Endodermal cell (in vitro differentiated cells): Measurements from ENCODE around the gene MTUS2. TPM values are rescaled to one million over a fixed set of nuclear protein-coding genes. Genes with fewer than 3 reads are reported as not detected.

Experiments used
- DNase-seq: peaks from one replicate; pipeline ENCODE4 v3.0.0-alpha.2; 2017
- H3K27ac ChIP-seq: 2 replicates; pipeline ENCODE4 v1.5.1; 2013; ENCODE audit warnings: mild to moderate bottlenecking, low read depth, low read length, moderate library complexity
- H3K27me3 ChIP-seq: 2 replicates; pipeline ENCODE4 v1.6.1; 2013; ENCODE audit warnings: mild to moderate bottlenecking, low read length, moderate library complexity; ENCODE audit not compliant: insufficient read depth, control insufficient read depth, poor library complexity, severe bottlenecking
- H3K36me3 ChIP-seq: 2 replicates; pipeline ENCODE4 v1.7.0; 2013; ENCODE audit warnings: mild to moderate bottlenecking, low read length, moderate library complexity; ENCODE audit not compliant: control insufficient read depth, insufficient read depth
- H3K4me1 ChIP-seq: one replicate; pipeline ENCODE4 v1.7.0; 2013; ENCODE audit warnings: low read length; ENCODE audit not compliant: control insufficient read depth, insufficient read depth
- H3K4me3 ChIP-seq: 2 replicates; pipeline ENCODE4 v1.5.1; 2013; ENCODE audit warnings: mild to moderate bottlenecking, low read length, moderate library complexity
- H3K9ac ChIP-seq: 2 replicates; pipeline ENCODE4 v1.6.1; 2013; ENCODE audit warnings: mild to moderate bottlenecking, low read length, moderate library complexity; ENCODE audit not compliant: poor library complexity, severe bottlenecking; ENCODE audit errors: extremely low read depth
- H3K9me3 ChIP-seq: 2 replicates; pipeline ENCODE4 v1.6.1; 2013; ENCODE audit warnings: mild to moderate bottlenecking, low read length, moderate library complexity; ENCODE audit not compliant: control insufficient read depth
- H3K27ac Mint-ChIP-seq: 2 replicates; pipeline ENCODE4 v1.8.0; 2020; ENCODE audit warnings: mixed read lengths
- H3K27me3 Mint-ChIP-seq: 2 replicates; pipeline ENCODE4 v1.8.0; 2021; ENCODE audit warnings: mild to moderate bottlenecking, mixed read lengths; ENCODE audit not compliant: insufficient read depth
- H3K36me3 Mint-ChIP-seq: 2 replicates; pipeline ENCODE4 v1.8.0; 2020; ENCODE audit warnings: low read depth, mixed read lengths
- H3K4me1 Mint-ChIP-seq: 2 replicates; pipeline ENCODE4 v1.8.0; 2020; ENCODE audit warnings: mixed read lengths
- H3K4me3 Mint-ChIP-seq: 2 replicates; pipeline ENCODE4 v1.8.0; 2020; ENCODE audit warnings: mild to moderate bottlenecking, moderate library complexity, mixed read lengths
- H3K9me3 Mint-ChIP-seq: 2 replicates; pipeline ENCODE4 v1.8.0; 2020; ENCODE audit warnings: mild to moderate bottlenecking, mixed read lengths
- CTCF ChIP-seq: fragments of 200-600 bp; sonication (generic); conservative IDR thresholded peaks from 2 replicates; pipeline ENCODE4 v1.5.0; 2021; ENCODE audit warnings: antibody characterized with exemption, mild to moderate bottlenecking
- WGBS, 2 experiments: methylation state at CpG; one replicate each; pipeline versions ENCODE4 v1.1.5 to v1.1.7; 2013; ENCODE audit warnings: missing lambda C conversion rate in 2 of 2, mixed read lengths in 1 of 2; ENCODE audit not compliant: insufficient coverage in 1 of 2, insufficient read length in 1 of 2; 5-methylcytosine and 5-hydroxymethylcytosine counted together
- total RNA-seq, 2 donors: library from RNA; stranded (reverse); fragmentation: NEBNext Ultra II Directional in 1 of 2; extraction: Animal tissue kit (Norgen Biotek cat#: 25700) in 1 of 2; gene quantifications; 2 replicates in 1 of 2; 3 replicates in 1 of 2; pipeline ENCODE4 v1.2.1, GENCODE V29; 2021

MTUS2 gene
- total RNA-seq, 2 donors from 2014 or later: 1.2 to 1.3 TPM

- H3K27me3 ChIP-seq: no peaks in the 10 kb centered on the region
- H3K27ac Mint-ChIP-seq: no peak overlapping the region
- no peak overlapping the region for H3K4me3 Mint-ChIP-seq
- H3K36me3 Mint-ChIP-seq: no peaks in the 10 kb centered on the region
- no peak overlapping the region for H3K27ac ChIP-seq
- H3K4me1 Mint-ChIP-seq: peaks cover 22% of the 10 kb centered on the region
- no peaks in the 10 kb centered on the region for H3K9me3 Mint-ChIP-seq
- H3K4me1 ChIP-seq: peaks cover 6% of the 10 kb centered on the region
- peaks cover 7% of the 10 kb centered on the region for H3K27me3 Mint-ChIP-seq
- WGBS, 2 experiments: 90 to 92% methylated on average over 20 to 22 of the region's 22 CpGs
- peak; percentile 54 for DNase-seq
- H3K4me3 ChIP-seq: no peak overlapping the region
- H3K9ac ChIP-seq: no peak overlapping the region
- H3K36me3 ChIP-seq: no peaks in the 10 kb centered on the region
- TF ChIP-seq CTCF: no peak
- no peaks in the 10 kb centered on the region for H3K9me3 ChIP-seq
These were observed 667.6 kb downstream of the MTUS2 start for GRCh38 chr13:29487466-29488454.

DNA sequence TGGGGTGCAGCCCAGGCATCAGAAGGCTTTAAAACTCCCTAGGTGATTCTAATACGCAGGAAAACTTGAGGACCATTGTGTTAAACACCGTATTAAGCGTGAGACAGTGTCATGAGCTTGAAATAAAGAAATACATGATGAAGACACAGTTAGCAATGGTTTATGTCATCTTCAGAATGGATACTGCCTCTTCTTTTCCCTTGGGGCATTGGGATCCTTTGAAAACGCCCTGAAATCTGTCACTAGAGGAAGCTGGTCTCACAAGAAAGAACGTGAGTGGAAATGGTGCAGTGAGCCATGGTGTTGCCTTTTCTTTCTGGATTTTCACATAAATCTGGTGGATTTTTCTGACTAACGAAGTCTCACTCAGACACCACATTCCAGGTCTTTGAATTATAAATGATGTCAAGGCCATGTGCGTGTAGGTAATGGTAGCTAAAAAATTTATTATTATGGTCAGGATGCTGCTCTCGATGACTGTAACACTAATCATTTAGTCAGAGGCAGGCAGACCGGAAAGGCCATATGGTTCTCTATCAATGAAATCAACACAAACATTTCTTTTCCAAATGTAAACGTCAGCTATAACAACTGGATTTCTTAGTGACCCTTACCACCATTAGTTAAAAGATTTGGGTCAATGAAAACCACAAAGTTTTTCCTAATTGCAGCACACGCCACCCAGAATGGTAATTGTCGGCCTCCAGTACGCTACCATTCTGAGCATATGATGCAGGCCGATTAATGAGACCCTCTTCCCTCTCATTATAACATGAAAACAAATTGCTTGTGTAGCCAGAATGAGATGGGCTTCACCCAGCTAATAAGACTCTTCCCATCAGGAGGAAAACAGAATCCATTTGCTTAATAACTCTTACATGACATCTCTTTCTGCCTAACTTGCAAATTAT lies 669.8 kb downstream of the MTUS2 start:
- no peak for DNase-seq

More for the DNA sequence above, 669.8 kb downstream of the MTUS2 start:
- Mint-ChIP-seq H3K27me3 (peaks cover 7% of the 10 kb centered on the region), H3K9me3 (no peaks in the 10 kb centered on the region), H3K27ac (no peak overlapping the region), H3K4me1 (peaks cover 14% of the 10 kb centered on the region), H3K4me3 (no peak overlapping the region), H3K36me3 (no peaks in the 10 kb centered on the region)
- Histone ChIP-seq H3K9ac (no peak overlapping the region), H3K9me3 (no peaks in the 10 kb centered on the region), H3K36me3 (no peaks in the 10 kb centered on the region), H3K27ac (no peak overlapping the region), H3K4me3 (no peak overlapping the region), H3K27me3 (no peaks in the 10 kb centered on the region), H3K4me1 (peaks cover 3% of the 10 kb centered on the region)
- 81 to 86% methylated on average over 8 to 14 of the region's 14 CpGs for WGBS, 2 experiments
- TF ChIP-seq CTCF: no peak
